Endothelial cell of umbilical vein (primary cell): ENCODE results near the gene GPR176. TPM values are rescaled to one million over a fixed set of nuclear protein-coding genes. Genes with fewer than 3 reads are reported as not detected.

Source experiments
- BruUV-seq: library from RNA; stranded (reverse); fragments of 400-500 nt; replicated peaks from 2 replicates; lab custom pipeline; 2021; lab: Mats Ljungman, UMichigan
- CTCF ChIA-PET: fragments of 300-600, 350-600 bp; sonication (Branson Sonifier 250); formaldehyde crosslinking; loops from one replicate; lab custom pipeline; 2021; ENCODE audit warnings: antibody characterized with exemption, inconsistent platforms; lab: Charles Lee
- POLR2A ChIA-PET: fragments of 300-600, 350-600 bp; sonication (Branson Sonifier 250); formaldehyde crosslinking; loops from one replicate; lab custom pipeline; 2021; ENCODE audit warnings: antibody characterized with exemption, inconsistent platforms; lab: Charles Lee
- DNase-seq: peaks from one replicate; pipeline ENCODE4 v3.0.0-alpha.2; 2011; ENCODE audit warnings: low read depth, low spot score
- FAIRE-seq: peaks from 2 replicates; lab custom pipeline; 2011; peaks lifted over from hg19 to GRCh38; lab: Jason Lieb, UNC
- H2AFZ ChIP-seq: 2 replicates; pipeline ENCODE4 v1.6.0; 2012; ENCODE audit warnings: low read depth, low read length, control low read depth, inconsistent platforms
- H3K27ac ChIP-seq: 2 replicates; pipeline ENCODE4 v1.5.1; 2011; ENCODE audit warnings: low read depth, mild to moderate bottlenecking, control low read depth, low read length, moderate library complexity; ENCODE audit not compliant: insufficient read depth
- H3K27me3 ChIP-seq, 2 experiments: 2 replicates each; pipeline versions ENCODE4 v1.6.0 to v1.6.1; 2011; ENCODE audit warnings: low read length in 2 of 2, mixed read lengths in 1 of 2; ENCODE audit not compliant: control insufficient read depth in 2 of 2, insufficient read depth in 2 of 2
- H3K36me3 ChIP-seq, 2 experiments: 2 replicates in 1 of 2; 3 replicates in 1 of 2; pipeline ENCODE4 v1.5.1; 2011; ENCODE audit warnings: low read length in 2 of 2, mild to moderate bottlenecking in 1 of 2, moderate library complexity in 1 of 2; ENCODE audit not compliant: control insufficient read depth in 2 of 2, insufficient read depth in 2 of 2; ENCODE audit errors: extremely low read depth in 1 of 2
- H3K4me1 ChIP-seq: 3 replicates; pipeline ENCODE4 v1.5.1; 2011; ENCODE audit warnings: mild to moderate bottlenecking, low read length; ENCODE audit not compliant: control insufficient read depth, insufficient read depth; ENCODE audit errors: extremely low read depth
- H3K4me2 ChIP-seq: 2 replicates; pipeline ENCODE4 v1.6.1; 2011; ENCODE audit warnings: low read length, control low read depth, mixed read lengths; ENCODE audit not compliant: insufficient read depth
- H3K4me3 ChIP-seq, 3 experiments: fragments of 200-600 bp in 1 of 3; sonication (generic), shearing (Covaris generic) in 1 of 3; replicated peaks in 1 of 3; 2 replicates each; pipeline ENCODE4 v1.5.1; 2011 to 2016; ENCODE audit warnings: control low read depth in 3 of 3, low read length in 3 of 3, mild to moderate bottlenecking in 2 of 3, inconsistent platforms in 1 of 3, low read depth in 1 of 3, moderate library complexity in 1 of 3; ENCODE audit not compliant: insufficient read depth in 1 of 3
- H3K79me2 ChIP-seq: 2 replicates; pipeline ENCODE4 v1.6.0; 2012; ENCODE audit warnings: low read length, inconsistent platforms; ENCODE audit not compliant: control insufficient read depth, insufficient read depth
- H3K9ac ChIP-seq: replicated peaks from 2 replicates; pipeline ENCODE3; 2011; ENCODE audit warnings: low read length, control low read depth; ENCODE audit not compliant: insufficient read depth; ENCODE audit errors: extremely low read depth
- H3K9me1 ChIP-seq: replicated peaks from 3 replicates; pipeline ENCODE4 v1.6.0; 2011; ENCODE audit warnings: mild to moderate bottlenecking, low read length; ENCODE audit not compliant: control insufficient read depth, insufficient read depth; ENCODE audit errors: extremely low read depth
- H3K9me3 ChIP-seq: replicated peaks from 2 replicates; pipeline ENCODE4 v1.5.1; 2012; ENCODE audit warnings: low read length, inconsistent platforms; ENCODE audit not compliant: control insufficient read depth, insufficient read depth
- H4K20me1 ChIP-seq: replicated peaks from 2 replicates; pipeline ENCODE3; 2011; ENCODE audit warnings: mild to moderate bottlenecking, low read length; ENCODE audit not compliant: control insufficient read depth, insufficient read depth; ENCODE audit errors: extremely low read depth
- CTCF ChIP-seq, 2 donors: IDR thresholded peaks; 1 replicate in 1 of 2; 2 replicates in 1 of 2; pipeline ENCODE4 v1.5.1; 2011; ENCODE audit warnings: low read length in 2 of 2, mild to moderate bottlenecking in 2 of 2, moderate library complexity in 2 of 2, control low read depth in 1 of 2, inconsistent platforms in 1 of 2, low read depth in 1 of 2; ENCODE audit not compliant: insufficient read depth in 1 of 2; ENCODE audit errors: extremely low read depth in 1 of 2
- EZH2 ChIP-seq: IDR thresholded peaks from 2 replicates; pipeline ENCODE4 v1.6.1; 2012; ENCODE audit warnings: borderline replicate concordance, low read depth, mild to moderate bottlenecking, moderate library complexity, low read length, inconsistent platforms; ENCODE audit not compliant: severe bottlenecking
- FOS ChIP-seq: IDR thresholded peaks from 2 replicates; pipeline ENCODE4 v1.6.1; 2011; ENCODE audit warnings: mild to moderate bottlenecking, low read length, moderate library complexity, borderline replicate concordance; ENCODE audit not compliant: insufficient read depth
- GATA2 ChIP-seq: IDR thresholded peaks from 2 replicates; pipeline ENCODE4 v1.7.0; 2011; ENCODE audit warnings: low read depth, mild to moderate bottlenecking, moderate library complexity, mixed read lengths, low read length; ENCODE audit not compliant: insufficient read length, insufficient read depth
- JUN ChIP-seq: IDR thresholded peaks from 2 replicates; pipeline ENCODE4 v1.6.1; 2011; ENCODE audit warnings: borderline replicate concordance, low read depth; ENCODE audit not compliant: insufficient read length, insufficient read depth
- MYC ChIP-seq: IDR thresholded peaks from one replicate; pipeline ENCODE4 v1.6.1; 2011; ENCODE audit warnings: mild to moderate bottlenecking, low read depth, low read length
- POLR2A ChIP-seq: IDR thresholded peaks from 2 replicates; pipeline ENCODE4 v1.6.1; 2012; ENCODE audit warnings: low read depth, mild to moderate bottlenecking, control low read depth, low read length
- POLR2AphosphoS5 ChIP-seq: IDR thresholded peaks from 2 replicates; pipeline ENCODE4 v1.6.1; 2012; ENCODE audit warnings: low read depth, mild to moderate bottlenecking, control low read depth, low read length, moderate library complexity; ENCODE audit not compliant: insufficient read depth
- dilution Hi-C: fragments of 300-500 bp; cut with MboI; formaldehyde crosslinking; loops from one replicate; pipeline ENCODE4 v1.15.0; 2019; ENCODE audit warnings: low sequenced_read_pairs; ENCODE audit not compliant: extremely low pct_ligation_motif_present
- intact Hi-C: fragments of 100-400 bp; cut with micrococcal nuclease; formaldehyde crosslinking; loops from one replicate; pipeline ENCODE4 v1.10.0; 2022
- polyA plus RNA-seq, 4 experiments: library from polyadenylated mRNA; depleted of rRNA in 3 of 4; stranded (reverse) in 3 of 4; unstranded in 1 of 4; fragments of >200 nt; gene quantifications; 2 replicates each; pipeline versions ENCODE4 v1.2.1 to v1.2.3, GENCODE V29; 2011 to 2012; ENCODE audit warnings: missing spikeins in 1 of 4
- total RNA-seq: library from RNA; stranded (reverse); gene quantifications from 2 replicates; pipeline ENCODE4 v1.2.3, GENCODE V29; 2021
- TF ChIP-seq, protein P1 (sequence below): IDR thresholded peaks from 2 replicates; pipeline ENCODE4 v1.6.1; 2011; ENCODE audit not compliant: insufficient read depth, insufficient read length

The GPR176 gene
- total and polyA plus RNA-seq, 2 donors (not counting 3 experiments of a cell fraction or from before 2014, with no cell fraction given) = 35.3 to 68.7 TPM

DNA sequence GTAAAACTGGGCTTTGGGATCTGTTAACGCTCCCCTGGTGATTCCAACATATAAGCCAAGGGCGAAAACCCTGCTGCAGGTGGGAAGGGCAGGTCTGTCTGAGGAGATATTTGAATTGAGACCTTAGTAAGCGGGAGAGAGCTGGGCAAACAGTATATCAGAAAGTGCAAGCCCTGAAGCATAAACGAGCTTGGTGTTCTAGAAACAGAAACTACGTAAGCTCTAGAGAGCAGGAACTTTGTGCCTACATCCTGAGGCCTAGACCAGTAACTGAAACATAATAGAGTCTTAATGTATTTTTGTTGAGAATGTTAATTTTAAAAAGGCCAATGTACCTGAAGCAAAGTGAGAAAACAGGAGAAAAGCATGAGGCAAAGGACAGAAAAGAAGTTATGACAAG is 74.5 kb downstream of the GPR176 start:
- H3K9me1 ChIP-seq = no peaks in the 10 kb centered on the region
- ChIA-PET POLR2A (no interaction called here), CTCF (no interaction called here)
- H3K4me3 ChIP-seq = no peak overlapping the region
- H3K4me2 ChIP-seq = no peak overlapping the region
- peaks cover 2% of the 10 kb centered on the region for H4K20me1 ChIP-seq
- no peaks in the 10 kb centered on the region for H3K4me1 ChIP-seq
- intact Hi-C loops = no loop called here
- no peaks in the 10 kb centered on the region for H3K27me3 ChIP-seq
- no peak overlapping the region for H3K27ac ChIP-seq
- H3K9me3 ChIP-seq = no peaks in the 10 kb centered on the region
- dilution Hi-C loops = no loop called here
- no peak overlapping the region for H2AFZ ChIP-seq
- peaks cover 12% of the 10 kb centered on the region for H3K79me2 ChIP-seq
- TF ChIP-seq EZH2 = no peak
- BruUV-seq = no TSS peak
- no peak overlapping the region for H3K9ac ChIP-seq
- FAIRE-seq (no peak), DNase-seq (no peak)
- no peaks in the 10 kb centered on the region for H3K36me3 ChIP-seq

- Histone ChIP-seq H3K4me1 (no peaks in the 10 kb centered on the region), H3K27me3 (no peaks in the 10 kb centered on the region), H2AFZ (no peak overlapping the region), H3K9me1 (no peaks in the 10 kb centered on the region), H3K79me2 (peaks cover 4% of the 10 kb centered on the region), H3K9me3 (no peaks in the 10 kb centered on the region), H3K36me3 (no peaks in the 10 kb centered on the region), H3K27ac (no peak overlapping the region), H4K20me1 (no peaks in the 10 kb centered on the region), H3K4me3 (no peak overlapping the region), H3K4me2 (no peak overlapping the region), H3K9ac (no peak overlapping the region)
- FAIRE-seq = no peak
- ChIA-PET CTCF (interaction anchor here (0.9 to 1.0 kb wide), 2 partner anchors 18 to 26 kb away, joined by 3 read pairs; no protein-coding TSS in a partner anchor), POLR2A (no interaction called here)
- intact Hi-C loops = no loop called here
- dilution Hi-C loops = no loop called here
- no TSS peak for BruUV-seq
- TF ChIP-seq MYC = no peak
- TF ChIP-seq, protein P1, sequence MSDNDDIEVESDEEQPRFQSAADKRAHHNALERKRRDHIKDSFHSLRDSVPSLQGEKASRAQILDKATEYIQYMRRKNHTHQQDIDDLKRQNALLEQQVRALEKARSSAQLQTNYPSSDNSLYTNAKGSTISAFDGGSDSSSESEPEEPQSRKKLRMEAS = no peak
- TF ChIP-seq EZH2 = no peak
- no peak for TF ChIP-seq CTCF (IDR thresholded peaks at IDR 0.05; ENCODE audit: extremely low read depth in 1 of 2, insufficient read depth in 1 of 2, low read depth in 1 of 2, low read length in 2 of 2)
- no peak for TF ChIP-seq FOS
- TF ChIP-seq POLR2AphosphoS5 = no peak
- no peak for TF ChIP-seq JUN
- no peak for TF ChIP-seq POLR2A
- TF ChIP-seq GATA2 = no peak
- DNase-seq = no peak
These were observed 76.5 kb downstream of the GPR176 start for GRCh38 chr15:39843565-39843964.
